Lung microvascular endothelial cell (primary cell): ENCODE measurements around the gene TTBK1. TPM values are rescaled to one million over a fixed set of nuclear protein-coding genes. Genes with fewer than 3 reads are reported as not detected.

Experiments
- DNase-seq, 2 donors: peaks; one replicate each; pipeline versions ENCODE4 v3.0.0 to v3.0.0-alpha.2; 2010; ENCODE audit warnings: low read depth in 2 of 2
- total RNA-seq: library from RNA; depleted of rRNA; stranded (reverse); fragments of >200 nt; gene quantifications from 2 replicates; pipeline ENCODE4 v1.2.1, GENCODE V29; 2014

TTBK1 gene
- total RNA-seq, 1 donor from 2014 or later = under 0.01 TPM

DNA sequence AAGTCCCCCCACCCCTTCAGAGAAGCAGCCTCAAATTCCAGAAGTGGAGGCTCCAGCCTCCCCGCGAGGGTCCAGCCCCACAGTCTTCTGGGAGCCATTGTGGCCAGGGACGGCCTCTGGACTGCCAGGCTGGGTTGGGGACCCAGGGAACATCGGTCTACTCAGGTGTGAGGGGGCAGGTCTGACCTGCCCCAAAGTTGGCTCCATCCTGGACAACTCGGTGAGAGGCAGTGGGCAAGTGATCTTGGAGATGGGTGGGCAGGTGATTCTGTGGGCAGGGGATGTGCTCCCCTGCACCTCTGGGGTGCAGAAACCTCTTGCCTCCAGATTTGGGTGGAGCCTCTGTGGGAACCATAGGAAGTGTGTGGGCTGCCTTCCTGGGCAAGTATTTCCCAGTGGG is 42.6 kb downstream of the TTBK1 start:
- no peak for DNase-seq

DNA sequence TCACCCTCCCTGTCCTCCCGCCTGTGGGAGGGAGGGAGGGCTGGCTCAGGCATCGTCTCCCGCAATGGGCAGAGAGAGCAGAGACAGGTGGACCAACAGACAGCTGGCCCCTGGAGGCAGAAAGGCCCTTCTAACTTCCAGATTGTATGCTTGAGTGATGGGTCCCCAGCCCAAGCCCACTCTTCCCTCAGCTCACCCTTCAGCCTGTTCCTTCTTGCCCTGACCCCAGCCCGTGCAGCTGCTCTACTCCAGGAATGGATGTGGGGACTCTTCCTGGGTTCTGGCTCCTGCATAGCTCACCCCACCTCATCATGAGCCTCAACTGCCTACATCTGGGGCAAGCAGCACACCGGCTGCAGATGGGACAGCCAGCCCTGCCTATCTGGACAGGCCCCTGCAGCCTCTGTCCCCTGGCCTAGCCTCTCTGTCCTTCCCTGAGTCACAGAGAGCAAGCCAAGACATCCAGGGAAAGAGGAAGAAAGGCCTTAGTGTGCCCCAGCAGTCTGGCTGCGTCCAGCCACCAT is 43.2 kb downstream of the TTBK1 start:
- no peak for DNase-seq

DNA sequence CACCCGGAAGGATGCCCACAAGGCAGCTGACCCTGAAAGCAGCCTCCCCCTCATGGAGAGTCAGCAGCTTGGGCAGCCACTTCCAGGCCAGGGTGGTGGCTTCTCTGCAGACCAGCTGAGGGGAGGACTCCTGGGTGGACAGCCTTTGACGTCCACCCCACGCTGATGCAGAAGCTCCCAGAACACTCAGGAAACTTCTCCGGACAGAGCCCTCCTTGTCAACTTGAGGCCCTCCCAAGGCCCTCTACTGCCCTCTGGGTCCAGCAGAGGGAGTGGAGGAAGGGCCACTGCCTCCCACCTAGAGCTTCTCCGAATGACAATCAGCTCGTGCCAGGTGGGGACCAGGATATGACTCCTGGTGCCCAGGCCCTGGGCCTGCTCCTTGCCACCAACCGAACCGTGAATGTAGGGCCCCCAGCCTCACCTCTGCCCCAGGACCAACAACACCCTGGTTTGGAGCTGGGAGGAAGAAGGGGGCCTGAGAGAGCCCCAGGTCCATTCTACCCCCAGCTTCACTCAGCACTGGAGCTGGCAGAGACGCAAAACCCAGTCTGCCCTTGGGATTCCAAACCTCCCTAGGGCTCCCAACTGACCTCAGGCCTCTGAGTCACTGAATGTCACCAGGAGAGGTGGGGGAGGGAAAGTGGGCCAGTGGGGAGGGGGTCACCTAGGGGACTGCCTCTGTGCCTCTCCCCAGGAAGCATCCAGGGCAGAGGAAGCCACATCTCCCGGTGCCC is 43.9 kb downstream of the TTBK1 start:
- no peak for DNase-seq

DNA sequence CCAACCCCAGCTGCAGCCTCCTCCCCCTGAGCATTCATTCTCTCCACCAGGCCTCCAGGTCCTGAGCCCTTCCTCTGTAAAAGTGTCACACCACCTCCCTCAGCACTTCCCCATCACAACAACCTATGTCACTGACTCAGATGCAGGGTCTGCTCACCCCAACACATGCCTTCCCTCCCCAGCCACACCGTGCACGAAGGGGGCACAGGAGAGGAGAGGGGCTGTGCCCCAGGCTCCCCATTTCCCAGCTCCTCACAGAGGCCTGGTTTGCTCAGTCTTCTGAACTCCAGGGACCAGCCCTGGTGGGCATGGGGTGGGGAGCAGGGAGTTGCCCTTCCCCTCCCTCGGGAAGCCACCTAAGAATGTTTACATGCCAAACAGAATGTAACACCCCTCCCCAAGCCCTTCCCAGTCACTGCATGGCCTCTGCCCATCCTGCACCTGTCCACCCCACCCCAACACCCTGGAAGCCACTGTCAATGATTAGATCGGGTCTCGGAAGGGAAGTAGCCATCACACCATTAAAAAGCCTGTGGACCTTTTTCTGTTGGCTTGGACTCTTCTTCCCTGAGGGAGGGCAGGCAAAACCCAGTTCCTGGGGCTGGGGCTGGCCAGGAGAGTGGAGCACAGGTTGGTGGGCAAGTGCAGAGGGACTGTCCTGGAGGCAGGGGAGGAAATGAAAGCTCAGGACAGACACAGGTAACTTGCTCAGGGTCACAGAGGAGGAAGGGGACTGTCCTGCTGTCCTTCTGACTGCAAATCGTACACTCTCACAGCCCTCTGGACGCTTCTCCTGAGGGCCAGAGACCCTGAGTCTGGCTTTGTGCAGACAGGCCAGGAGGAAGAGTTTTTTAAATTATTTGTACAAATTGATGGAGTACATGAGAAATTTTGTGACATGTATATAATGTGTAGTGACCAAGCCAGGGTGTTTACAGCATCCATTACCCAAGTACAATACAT is 44.7 kb downstream of the TTBK1 start:
- no peak for DNase-seq

DNA sequence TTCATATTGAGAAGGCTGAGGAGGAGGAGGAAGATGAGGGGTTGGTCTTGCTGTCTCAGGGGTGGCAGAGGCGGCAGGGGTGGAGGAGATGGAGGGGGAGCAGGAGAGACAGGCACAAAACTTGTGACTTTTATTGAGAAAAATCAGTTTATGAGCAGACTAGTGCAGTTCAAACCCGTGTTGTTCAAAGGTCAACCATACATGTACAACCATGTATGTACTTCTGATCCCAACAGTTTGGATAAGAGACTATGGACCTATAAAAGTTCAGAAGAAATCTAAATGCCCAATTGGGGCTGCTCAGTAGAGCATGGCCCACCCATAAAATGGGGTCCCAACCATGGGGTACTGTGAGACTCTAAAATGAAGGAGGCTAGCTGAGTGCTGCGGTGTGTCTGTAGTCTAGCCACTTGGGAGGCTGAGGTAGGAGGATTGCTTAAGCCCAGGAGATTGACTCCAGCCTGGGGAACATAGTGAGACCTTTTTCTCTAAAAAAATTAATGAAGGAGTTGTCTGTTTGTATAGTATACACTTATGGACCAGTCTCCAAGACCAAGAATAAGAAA is 47.1 kb downstream of the TTBK1 start:
- no peak for DNase-seq

DNA sequence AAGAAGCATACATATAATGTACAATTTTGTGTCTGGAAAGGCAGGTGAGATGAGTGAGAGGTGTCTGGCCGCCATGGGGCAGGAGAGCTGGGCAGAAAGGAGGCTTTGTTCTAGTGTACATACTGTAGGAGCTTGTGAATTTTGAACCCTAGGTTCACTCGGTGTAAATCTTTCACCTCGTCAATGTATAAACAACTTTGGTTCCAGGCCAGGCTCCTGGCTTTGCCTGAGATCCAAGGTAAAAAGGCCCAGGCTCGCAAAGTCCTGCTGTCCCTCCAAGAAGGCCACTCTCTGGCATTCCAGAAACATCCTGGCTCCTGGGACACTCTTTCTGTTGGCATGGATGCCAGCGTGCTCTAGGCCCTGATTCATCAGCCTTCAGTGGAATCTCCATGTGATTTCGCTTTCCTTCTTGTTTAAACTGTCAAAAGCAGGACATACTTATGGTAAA is 47.6 kb downstream of the TTBK1 start:
- no peak for DNase-seq

DNA sequence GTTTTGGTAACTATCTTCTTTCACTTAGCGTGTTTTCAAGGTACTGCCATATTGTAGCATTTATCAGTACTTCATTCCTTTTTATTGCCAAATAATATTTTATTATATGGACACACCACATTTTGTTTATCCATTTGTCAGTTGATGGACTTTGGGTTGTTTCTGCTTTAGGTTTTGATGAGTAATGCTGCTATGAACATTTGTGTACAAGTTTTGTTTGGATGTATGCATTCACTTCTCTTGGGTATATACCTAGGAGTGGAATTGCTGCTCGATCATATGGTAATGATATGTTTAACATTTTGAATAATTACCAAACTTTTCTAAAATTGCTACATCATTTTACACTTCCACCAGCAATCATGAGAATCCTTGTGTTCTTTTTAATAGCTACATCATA is 48.4 kb downstream of the TTBK1 start:
- no peak for DNase-seq

DNA sequence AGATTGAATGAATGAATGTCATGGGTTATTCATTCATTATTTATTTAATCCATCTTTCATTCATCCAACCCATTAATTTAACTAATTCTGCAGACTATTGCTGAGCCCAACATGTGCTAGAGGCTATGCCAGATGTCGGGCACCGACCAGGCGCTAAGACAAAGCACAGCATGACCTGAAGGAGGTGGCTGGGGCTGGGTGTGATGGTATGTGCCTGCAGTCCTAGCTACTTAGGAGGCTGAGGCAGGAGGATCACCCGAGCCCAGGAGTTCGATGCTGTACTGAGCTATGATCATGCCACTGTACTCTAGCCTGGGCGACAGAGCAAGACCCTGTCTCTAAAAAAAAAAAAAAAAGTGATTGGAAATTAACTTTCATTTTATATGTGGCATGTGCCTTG is 49.1 kb downstream of the TTBK1 start:
- DNase-seq = no peak

DNA sequence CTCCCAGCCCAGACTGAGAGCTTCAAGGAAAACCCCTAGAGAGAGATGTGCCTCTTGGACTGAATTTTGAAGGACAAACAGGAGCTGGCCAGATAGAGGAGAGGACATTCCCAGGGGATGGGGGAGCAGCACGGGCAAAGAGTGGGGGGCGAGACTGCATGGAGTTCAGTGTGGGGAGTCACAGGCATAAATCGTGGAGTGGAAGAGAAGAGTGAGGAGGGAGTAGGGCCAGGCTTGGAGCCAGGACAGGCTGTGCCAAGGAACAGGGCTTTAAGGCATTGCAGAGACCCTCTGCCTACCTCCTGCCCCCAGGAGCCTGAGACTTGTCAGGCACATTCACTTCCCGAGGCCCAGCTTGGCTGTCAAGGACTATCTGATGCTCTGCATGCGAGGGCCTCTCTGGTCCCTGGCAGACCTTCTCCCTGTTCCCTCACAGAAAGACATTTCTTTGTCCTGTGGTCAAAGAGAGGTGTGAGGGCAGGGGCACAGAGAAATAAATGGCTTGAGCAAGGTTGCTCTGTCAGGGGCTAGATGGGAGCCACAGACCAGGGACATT is 49.6 kb downstream of the TTBK1 start:
- no peak for DNase-seq

DNA sequence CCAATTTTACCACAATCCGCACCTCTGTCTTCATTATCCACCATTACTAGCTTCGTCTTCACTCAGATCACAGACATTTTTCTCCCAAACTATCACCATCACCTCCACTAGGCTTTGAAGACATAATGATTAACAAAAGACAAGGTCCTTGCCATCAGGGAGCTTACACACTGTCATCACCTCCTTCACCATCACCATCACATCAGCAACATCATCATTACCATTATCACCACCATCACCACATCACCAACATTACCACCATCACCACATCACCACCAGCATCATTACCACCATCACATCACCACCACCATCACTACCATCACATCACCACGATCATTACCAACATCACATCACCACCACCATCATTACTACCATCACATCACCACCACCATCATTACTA is 50.4 kb downstream of the TTBK1 start:
- no peak for DNase-seq

DNA sequence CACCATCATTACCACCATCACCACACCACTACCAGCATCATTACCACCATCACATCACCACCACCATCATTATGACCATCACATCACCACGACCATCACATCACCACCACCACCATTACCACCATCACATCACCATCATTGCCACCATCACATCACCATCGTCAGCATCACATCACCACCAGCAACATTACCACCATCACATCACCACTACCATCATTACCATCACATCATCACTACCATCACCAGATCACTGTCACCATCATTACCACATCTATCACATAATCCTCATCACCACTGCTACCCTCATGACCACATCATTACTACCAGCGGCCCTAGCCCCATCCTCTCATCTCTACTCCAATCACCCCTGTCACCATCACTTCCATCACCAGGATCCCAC is 51.3 kb downstream of the TTBK1 start:
- no peak for DNase-seq

DNA sequence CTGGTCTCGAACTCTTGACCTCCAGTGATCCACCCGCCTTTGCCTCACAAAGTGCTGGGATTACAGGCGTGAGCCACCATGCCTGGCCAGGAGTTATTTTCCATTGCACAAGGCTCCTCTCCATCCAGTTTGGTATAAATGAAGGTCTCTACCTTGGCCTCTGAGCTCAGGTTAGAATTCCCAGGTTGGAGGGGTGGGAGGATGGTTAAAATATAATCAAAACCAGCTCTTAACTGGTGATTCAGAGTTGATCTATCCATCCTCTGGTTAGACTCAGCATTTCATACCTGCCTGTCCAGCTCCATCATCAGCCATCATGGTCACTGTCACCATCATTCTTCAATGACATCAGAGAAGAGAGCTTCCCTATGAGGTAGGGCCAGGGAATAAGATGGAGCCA is 52.2 kb downstream of the TTBK1 start:
- DNase-seq = no peak

DNA sequence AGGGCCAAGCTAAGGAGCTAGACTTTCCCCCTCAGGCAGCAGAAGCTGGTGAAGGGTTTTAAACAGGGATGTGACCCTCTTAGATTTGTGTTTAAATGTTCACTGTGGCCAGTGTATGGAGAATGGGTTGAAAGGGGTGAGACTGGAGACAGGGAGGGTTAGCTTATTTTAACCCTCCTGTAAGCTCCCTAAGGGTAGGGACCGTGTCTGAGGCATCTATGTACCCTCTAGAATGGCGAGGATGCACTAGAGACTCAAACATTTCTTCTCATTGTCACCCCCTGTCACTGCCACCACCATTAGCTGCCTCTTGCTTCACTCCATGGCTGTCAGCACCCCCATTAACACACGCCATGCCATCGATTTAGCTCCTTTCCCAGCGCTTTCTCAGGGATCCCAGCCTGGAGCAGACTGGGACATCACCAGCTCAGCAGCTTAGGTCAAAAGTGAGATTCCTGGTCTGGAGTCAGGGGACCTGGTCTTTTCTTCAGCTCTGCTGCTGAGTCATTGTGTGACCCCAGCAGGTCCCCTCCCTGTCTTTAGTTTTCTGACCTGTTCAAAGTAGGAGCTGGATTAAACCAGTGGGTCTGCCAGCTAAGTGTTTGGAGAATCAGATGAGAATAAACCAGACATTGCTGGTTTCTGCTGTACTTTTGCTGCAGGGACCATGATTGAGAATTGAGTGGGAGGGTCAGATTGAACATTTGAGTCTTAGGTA is 53.7 kb downstream of the TTBK1 start:
- no peak for DNase-seq

DNA sequence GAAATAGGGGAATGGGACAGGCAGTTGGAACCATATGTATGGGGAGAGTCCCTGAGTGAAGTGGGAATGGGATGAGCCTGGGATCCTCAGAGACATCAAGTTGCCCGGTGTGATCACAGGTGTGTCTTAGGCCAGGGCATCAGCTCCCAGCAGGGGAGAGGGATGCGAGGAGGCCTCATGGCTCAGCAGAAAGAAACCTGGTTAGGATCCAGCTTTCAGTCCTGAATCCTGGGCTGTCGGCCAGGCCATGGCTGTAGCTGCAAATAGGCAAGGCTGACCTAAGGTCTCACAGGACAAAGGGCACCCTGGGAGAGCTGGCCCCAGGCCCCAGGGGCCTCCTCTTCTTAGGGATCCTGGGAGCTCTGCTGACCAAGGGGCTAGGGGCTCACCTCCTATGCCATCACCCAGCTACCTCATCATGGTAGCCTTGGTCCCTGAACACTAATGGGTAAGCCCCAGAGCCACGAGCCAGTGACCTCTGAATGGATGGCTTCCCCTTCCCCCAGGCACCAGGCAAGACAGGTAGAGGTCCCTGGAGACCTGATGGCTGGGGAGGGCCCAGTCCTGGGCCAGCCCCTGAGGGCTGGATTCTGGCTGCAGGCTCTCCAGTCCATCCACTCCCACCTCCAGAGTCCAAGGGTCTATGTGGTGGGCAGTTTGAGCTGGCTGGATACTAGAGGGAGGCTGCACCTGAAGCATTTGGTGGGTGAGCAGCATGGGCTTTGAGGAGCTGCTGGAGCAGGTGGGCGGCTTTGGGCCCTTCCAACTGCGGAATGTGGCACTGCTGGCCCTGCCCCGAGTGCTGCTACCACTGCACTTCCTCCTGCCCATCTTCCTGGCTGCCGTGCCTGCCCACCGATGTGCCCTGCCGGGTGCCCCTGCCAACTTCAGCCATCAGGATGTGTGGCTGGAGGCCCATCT is 54.6 kb downstream of the TTBK1 start, which contains the start of gene SLC22A7:
TSS of gene SLC22A7 (plus strand) at position 617 of the 921 bp plus-strand sequence. CDS start at position 716, 99 bp downstream.
- DNase-seq = no peak

DNA sequence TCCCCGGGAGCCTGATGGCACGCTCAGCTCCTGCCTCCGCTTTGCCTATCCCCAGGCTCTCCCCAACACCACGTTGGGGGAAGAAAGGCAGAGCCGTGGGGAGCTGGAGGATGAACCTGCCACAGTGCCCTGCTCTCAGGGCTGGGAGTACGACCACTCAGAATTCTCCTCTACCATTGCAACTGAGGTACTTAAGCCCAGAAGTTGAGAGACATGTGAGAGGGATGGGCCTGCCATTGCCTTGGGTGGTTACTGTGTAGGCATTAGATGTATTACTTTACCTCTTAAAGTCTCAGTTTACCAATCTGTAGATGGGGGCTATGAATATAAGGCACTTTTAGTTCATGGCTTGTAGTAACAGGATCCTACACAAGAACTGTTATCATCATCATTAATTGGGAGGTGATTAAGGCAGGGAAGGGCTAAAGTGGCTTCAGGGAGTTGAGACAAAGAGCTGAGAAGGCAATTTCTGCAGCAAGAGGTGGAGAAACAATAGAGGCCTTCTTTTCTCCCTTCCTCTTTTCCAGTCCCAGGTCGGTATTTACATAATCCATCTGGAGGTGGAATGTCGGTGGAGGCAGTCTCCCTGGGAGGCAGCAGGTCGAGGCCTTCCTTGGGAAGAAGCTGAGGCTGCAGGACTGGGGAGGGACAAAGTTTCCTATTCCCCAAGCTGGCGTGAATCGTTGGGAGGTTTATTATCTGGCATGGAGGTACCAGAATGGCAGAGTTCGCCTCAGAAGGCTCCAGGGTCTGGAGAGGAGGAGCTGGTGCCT is 55.5 kb downstream of the TTBK1 start:
- no peak for DNase-seq

DNA sequence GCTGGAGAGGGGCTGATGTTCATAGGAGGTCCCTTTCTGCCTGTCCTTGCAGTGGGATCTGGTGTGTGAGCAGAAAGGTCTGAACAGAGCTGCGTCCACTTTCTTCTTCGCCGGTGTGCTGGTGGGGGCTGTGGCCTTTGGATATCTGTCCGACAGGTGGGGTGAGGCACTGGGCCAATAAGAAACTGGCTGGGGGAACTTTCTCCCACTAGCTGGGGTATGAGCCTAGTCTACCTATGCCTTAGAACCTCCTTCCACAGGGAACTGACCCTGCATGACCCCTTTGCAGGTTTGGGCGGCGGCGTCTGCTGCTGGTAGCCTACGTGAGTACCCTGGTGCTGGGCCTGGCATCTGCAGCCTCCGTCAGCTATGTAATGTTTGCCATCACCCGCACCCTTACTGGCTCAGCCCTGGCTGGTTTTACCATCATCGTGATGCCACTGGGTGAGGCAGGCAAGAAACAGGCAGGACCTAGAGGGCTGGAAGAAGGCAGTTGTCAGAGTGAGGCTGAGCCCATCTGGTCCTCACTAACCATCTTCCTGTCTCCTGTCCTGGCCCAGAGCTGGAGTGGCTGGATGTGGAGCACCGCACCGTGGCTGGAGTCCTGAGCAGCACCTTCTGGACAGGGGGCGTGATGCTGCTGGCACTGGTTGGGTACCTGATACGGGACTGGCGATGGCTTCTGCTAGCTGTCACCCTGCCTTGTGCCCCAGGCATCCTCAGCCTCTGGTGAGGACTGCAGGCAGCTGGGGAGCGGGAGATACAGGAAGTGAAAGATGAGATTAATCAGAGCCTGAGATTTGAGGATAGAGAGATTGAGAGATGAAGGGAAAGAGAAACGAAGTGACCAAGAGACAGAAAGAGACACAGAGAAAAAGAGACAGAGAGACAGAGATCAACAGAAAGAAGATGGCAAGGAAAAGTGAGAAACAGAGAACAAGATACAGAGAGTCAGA is 56.3 kb downstream of the TTBK1 start:
- no peak for DNase-seq

DNA sequence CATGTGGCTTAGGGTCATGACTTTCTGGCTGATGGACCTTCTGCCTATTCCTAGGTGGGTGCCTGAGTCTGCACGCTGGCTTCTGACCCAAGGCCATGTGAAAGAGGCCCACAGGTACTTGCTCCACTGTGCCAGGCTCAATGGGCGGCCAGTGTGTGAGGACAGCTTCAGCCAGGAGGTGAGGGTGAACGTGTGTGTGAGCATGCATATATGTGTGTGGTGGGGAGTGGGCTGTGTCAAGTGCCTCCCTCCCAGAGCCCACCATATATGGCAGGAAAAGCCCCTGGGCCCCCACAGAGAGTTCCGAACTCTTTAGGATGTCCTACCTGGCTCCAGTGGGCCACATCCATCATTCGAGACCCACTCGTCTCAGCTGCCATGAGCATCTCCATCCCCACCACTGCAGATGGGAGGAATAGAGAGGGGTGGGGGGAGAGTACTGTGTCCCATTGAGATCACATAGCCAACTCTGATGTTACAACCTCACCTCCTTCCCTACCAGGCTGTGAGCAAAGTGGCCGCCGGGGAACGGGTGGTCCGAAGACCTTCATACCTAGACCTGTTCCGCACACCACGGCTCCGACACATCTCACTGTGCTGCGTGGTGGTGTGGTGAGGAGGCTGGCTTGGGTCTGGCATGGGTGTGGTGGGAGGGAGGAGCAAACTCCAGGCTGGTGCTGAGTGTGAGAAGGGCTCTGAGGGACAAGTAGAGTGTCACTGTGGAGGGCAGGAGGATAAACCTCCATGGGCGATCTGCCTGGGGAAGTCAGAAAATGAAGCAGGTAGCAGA is 58.0 kb downstream of the TTBK1 start:
- DNase-seq = no peak
